KMS-11 (cell line): Measurements from ENCODE around the gene FLG.
"Not testable (repeated sequence)": the region's sequence is repeated elsewhere in the genome, so short reads cannot be mapped to it uniquely, and the experiment has no call there.

Experiments
- H2AFZ ChIP-seq: fragments of 200-600 bp; sonication (generic); 2 replicates; pipeline ENCODE4 v1.6.1; 2016; ENCODE audit warnings: antibody characterized with exemption, mixed run types, low read depth
- H3K27ac ChIP-seq: fragments of 200-600 bp; sonication (generic); 2 replicates; pipeline ENCODE4 v1.6.1; 2016; ENCODE audit warnings: mild to moderate bottlenecking, mixed run types
- H3K27me3 ChIP-seq: fragments of 200-600 bp; sonication (generic); 2 replicates; pipeline ENCODE4 v1.6.1; 2017; ENCODE audit warnings: mild to moderate bottlenecking, low read depth, mixed run types, moderate library complexity; ENCODE audit not compliant: insufficient read depth
- H3K36me3 ChIP-seq: fragments of 200-600 bp; sonication (generic); 2 replicates; pipeline ENCODE4 v1.6.1; 2017; ENCODE audit warnings: mild to moderate bottlenecking, mixed run types; ENCODE audit not compliant: insufficient read depth
- H3K4me1 ChIP-seq: fragments of 200-600 bp; sonication (generic); 2 replicates; pipeline ENCODE4 v1.6.1; 2016; ENCODE audit warnings: mild to moderate bottlenecking, low read depth, mixed run types; ENCODE audit not compliant: poor library complexity, severe bottlenecking
- H3K4me2 ChIP-seq: fragments of 200-600 bp; sonication (generic); 2 replicates; pipeline ENCODE4 v1.7.0; 2016; ENCODE audit warnings: mild to moderate bottlenecking, mixed run types
- H3K4me3 ChIP-seq: fragments of 200-600 bp; sonication (generic); IDR thresholded peaks from 2 replicates; pipeline ENCODE4 v1.6.1; 2017; ENCODE audit warnings: low read depth, low read length, mixed read lengths; ENCODE audit not compliant: insufficient read depth
- H3K79me2 ChIP-seq: fragments of 200-600 bp; sonication (generic); 2 replicates; pipeline ENCODE4 v1.6.1; 2016; ENCODE audit warnings: low read depth, mixed run types; ENCODE audit not compliant: insufficient read depth
- H3K9ac ChIP-seq: fragments of 200-600 bp; sonication (generic); 2 replicates; pipeline ENCODE4 v1.6.1; 2016; ENCODE audit warnings: mild to moderate bottlenecking, mixed run types
- H4K20me1 ChIP-seq: fragments of 200-600 bp; sonication (generic); 2 replicates; pipeline ENCODE4 v1.6.1; 2016; ENCODE audit warnings: mild to moderate bottlenecking, mixed run types; ENCODE audit not compliant: insufficient read depth
- CTCF ChIP-seq: fragments of 200-600 bp; sonication (generic); conservative IDR thresholded peaks from 2 replicates; pipeline ENCODE4 v1.6.1; 2017; ENCODE audit warnings: low read depth, mild to moderate bottlenecking, antibody characterized with exemption, low read length, moderate library complexity, mixed read lengths

Gene FLG

GRCh38 chr1:152328801-152329391, 3.9 kb upstream of the FLG start:
- Histone ChIP-seq H3K4me1 (no peaks in the 10 kb centered on the region), H3K36me3 (no peaks in the 10 kb centered on the region), H3K4me3 (no peak overlapping the region), H3K27ac (no peak overlapping the region), H3K79me2 (no peaks in the 10 kb centered on the region), H3K9ac (no peak overlapping the region), H4K20me1 (no peaks in the 10 kb centered on the region), H3K4me2 (no peak overlapping the region), H2AFZ (no peak overlapping the region), H3K27me3 (no peaks in the 10 kb centered on the region)
- no peak for TF ChIP-seq CTCF

GRCh38 chr1:152313970-152314369, 11.1 kb downstream of the FLG start:
- TF ChIP-seq CTCF = no peak
- H4K20me1 ChIP-seq = no peaks in the 10 kb centered on the region
- no peak overlapping the region for H3K27ac ChIP-seq
- H3K4me3 ChIP-seq = no peak overlapping the region
- no peaks in the 10 kb centered on the region for H3K27me3 ChIP-seq
- no peak overlapping the region for H3K4me2 ChIP-seq
- no peak overlapping the region for H3K9ac ChIP-seq
- no peak overlapping the region for H2AFZ ChIP-seq
- H3K79me2 ChIP-seq = no peaks in the 10 kb centered on the region
- H3K4me1 ChIP-seq = no peaks in the 10 kb centered on the region
- H3K36me3 ChIP-seq = no peaks in the 10 kb centered on the region

- TF ChIP-seq CTCF = no peak
- Histone ChIP-seq H3K4me1 (no peaks in the 10 kb centered on the region), H3K4me2 (no peak overlapping the region), H3K27me3 (no peaks in the 10 kb centered on the region), H3K27ac (no peak overlapping the region), H3K9ac (no peak overlapping the region), H2AFZ (no peak overlapping the region), H3K4me3 (no peak overlapping the region), H4K20me1 (no peaks in the 10 kb centered on the region), H3K36me3 (no peaks in the 10 kb centered on the region), H3K79me2 (no peaks in the 10 kb centered on the region)
Measured at GRCh38 chr1:152313319-152313801, 11.7 kb downstream of the FLG start.

- H2AFZ ChIP-seq, H3K4me1 ChIP-seq, H3K27me3 ChIP-seq, H3K36me3 ChIP-seq, H3K4me3 ChIP-seq, H3K4me2 ChIP-seq, H3K9ac ChIP-seq, H4K20me1 ChIP-seq, H3K79me2 ChIP-seq, H3K27ac ChIP-seq: not testable (repeated sequence)
Measured at GRCh38 chr1:152312169-152312568, 12.9 kb downstream of the FLG start.

- Histone ChIP-seq H3K36me3 (no peaks in the 10 kb centered on the region), H3K27ac (no peak overlapping the region), H3K79me2 (no peaks in the 10 kb centered on the region), H3K4me1 (no peaks in the 10 kb centered on the region), H3K4me3 (no peak overlapping the region), H4K20me1 (no peaks in the 10 kb centered on the region), H3K9ac (no peak overlapping the region), H2AFZ (no peak overlapping the region), H3K4me2 (no peak overlapping the region), H3K27me3 (no peaks in the 10 kb centered on the region)
- TF ChIP-seq CTCF = no peak
Measured at GRCh38 chr1:152309955-152310354, 15.1 kb downstream of the FLG start.

DNA sequence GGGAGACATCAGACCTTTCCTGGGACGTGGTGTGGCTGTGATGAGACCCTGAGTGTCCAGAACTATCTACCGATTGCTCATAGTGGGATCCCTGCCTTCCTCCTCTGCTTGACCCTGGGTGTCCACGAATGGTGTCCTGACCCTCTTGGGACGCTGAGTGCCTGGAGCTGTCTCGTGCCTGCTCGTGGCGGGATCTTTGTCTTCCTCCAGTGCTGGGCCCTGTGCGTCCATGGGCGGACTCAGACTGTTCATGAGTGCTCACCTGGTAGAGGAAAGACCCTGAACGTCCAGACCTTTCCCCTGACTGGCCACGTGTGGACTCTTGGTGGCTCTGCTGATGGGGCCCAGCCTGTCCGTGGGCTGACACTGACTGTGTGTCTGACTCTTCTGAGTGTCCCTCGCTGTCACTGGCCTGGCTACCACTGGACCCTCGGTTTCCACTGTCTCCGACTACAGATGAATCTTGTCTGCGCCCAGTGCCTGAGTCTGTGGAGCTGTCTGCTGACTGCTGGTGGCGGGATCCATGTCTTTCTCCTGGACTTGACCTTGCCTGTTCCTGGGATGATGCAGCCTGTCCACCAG, 15.6 kb downstream of the FLG start:
- not testable (repeated sequence) for H4K20me1 ChIP-seq, H3K4me2 ChIP-seq, H3K4me1 ChIP-seq, H2AFZ ChIP-seq, H3K4me3 ChIP-seq, H3K27me3 ChIP-seq, H3K79me2 ChIP-seq, H3K9ac ChIP-seq, H3K36me3 ChIP-seq, H3K27ac ChIP-seq

GRCh38 chr1:152308758-152309157, 16.3 kb downstream of the FLG start:
- not testable (repeated sequence) for H3K9ac ChIP-seq, H4K20me1 ChIP-seq, H3K79me2 ChIP-seq, H2AFZ ChIP-seq, H3K36me3 ChIP-seq, H3K4me3 ChIP-seq, H3K4me1 ChIP-seq, H3K27me3 ChIP-seq, H3K27ac ChIP-seq, H3K4me2 ChIP-seq
